Ovary (tissue), 3 donors: Measurements from ENCODE around the gene SYNDIG1L.

ENCODE experiments used
- CTCF ChIP-seq, 3 donors: fragments of 450-650 bp in 2 of 3; fragments of 200-600 bp in 1 of 3; IDR thresholded peaks; one replicate each; pipeline versions ENCODE4 v1.5.1 to v1.8.0; 2016 to 2022; ENCODE audit warnings: antibody characterized with exemption in 3 of 3, mild to moderate bottlenecking in 1 of 3
- EP300 ChIP-seq: sonication (generic); formaldehyde crosslinking; IDR thresholded peaks from one replicate; pipeline ENCODE4 v1.6.1; 2017; ENCODE audit warnings: antibody characterized with exemption
- POLR2A ChIP-seq: fragments of 450-650 bp; IDR thresholded peaks from one replicate; pipeline ENCODE4 v1.6.1; 2017; ENCODE audit warnings: antibody characterized with exemption, mild to moderate bottlenecking, moderate library complexity
- donor health status: DM: no; HTN: no; CAD: no.

- TF ChIP-seq POLR2A: no peak
- no peak for TF ChIP-seq CTCF (IDR thresholded peaks at IDR 0.05)
- no peak for TF ChIP-seq EP300
These were observed 17.1 kb downstream of the SYNDIG1L start for GRCh38 chr14:74408870-74409269.
